CD4-positive, alpha-beta T cell treated with Interleukin-15 for 4 hours (primary cell): ENCODE results near the gene C10orf90.
"Not testable (repeated sequence)": the region's sequence is repeated elsewhere in the genome, so short reads cannot be mapped to it uniquely, and the experiment has no call there.

Experiments
- DNase-seq: peaks from one replicate; pipeline ENCODE4 v3.0.0-alpha.2; 2020; ENCODE audit warnings: low spot score

C10orf90 gene

GRCh38 chr10:126390324-126390723 lies 280.2 kb downstream of the C10orf90 start:
- DNase-seq = no peak

- DNase-seq = no peak
These were observed 282.3 kb downstream of the C10orf90 start, which contains the start of gene ADAM12 for GRCh38 chr10:126387931-126388911. ADAM12 (minus strand) TSS chr10:126388477; CDS start chr10:126388145, 332 bp downstream.

GRCh38 chr10:126387041-126387921 lies 283.2 kb downstream of the C10orf90 start:
- peak; percentile 12 for DNase-seq

- no peak for DNase-seq
These were observed 286.1 kb downstream of the C10orf90 start for GRCh38 chr10:126384269-126384873.

GRCh38 chr10:126380352-126381076 lies 290.0 kb downstream of the C10orf90 start:
- no peak for DNase-seq

- DNase-seq = not testable (repeated sequence)
These were observed 291.3 kb downstream of the C10orf90 start for GRCh38 chr10:126379166-126379565.

- DNase-seq = no peak
These were observed 293.5 kb downstream of the C10orf90 start for GRCh38 chr10:126376956-126377355.

- no peak for DNase-seq
These were observed 294.5 kb downstream of the C10orf90 start for GRCh38 chr10:126375926-126376554.

- DNase-seq = no peak
These were observed 295.2 kb downstream of the C10orf90 start for GRCh38 chr10:126375299-126375698.
